M059J (cell line): ENCODE results near the gene CNOT4. TPM values are rescaled to one million over a fixed set of nuclear protein-coding genes. Genes with fewer than 3 reads are reported as not detected.
"Not testable (repeated sequence)": the region's sequence is repeated elsewhere in the genome, so short reads cannot be mapped to it uniquely, and the experiment has no call there.

Source experiments
- DNase-seq: peaks from one replicate; pipeline ENCODE4 v3.0.0-alpha.2; 2012; ENCODE audit warnings: low read depth
- total RNA-seq: library from RNA; depleted of rRNA; stranded (reverse); fragments of >200 nt; shearing (Covaris generic); gene quantifications from 2 replicates; pipeline ENCODE4 v1.2.3, GENCODE V29; 2014; rRNA removed

Gene CNOT4
- total RNA-seq, 1 experiment from 2014 or later = 15.0 TPM

DNA sequence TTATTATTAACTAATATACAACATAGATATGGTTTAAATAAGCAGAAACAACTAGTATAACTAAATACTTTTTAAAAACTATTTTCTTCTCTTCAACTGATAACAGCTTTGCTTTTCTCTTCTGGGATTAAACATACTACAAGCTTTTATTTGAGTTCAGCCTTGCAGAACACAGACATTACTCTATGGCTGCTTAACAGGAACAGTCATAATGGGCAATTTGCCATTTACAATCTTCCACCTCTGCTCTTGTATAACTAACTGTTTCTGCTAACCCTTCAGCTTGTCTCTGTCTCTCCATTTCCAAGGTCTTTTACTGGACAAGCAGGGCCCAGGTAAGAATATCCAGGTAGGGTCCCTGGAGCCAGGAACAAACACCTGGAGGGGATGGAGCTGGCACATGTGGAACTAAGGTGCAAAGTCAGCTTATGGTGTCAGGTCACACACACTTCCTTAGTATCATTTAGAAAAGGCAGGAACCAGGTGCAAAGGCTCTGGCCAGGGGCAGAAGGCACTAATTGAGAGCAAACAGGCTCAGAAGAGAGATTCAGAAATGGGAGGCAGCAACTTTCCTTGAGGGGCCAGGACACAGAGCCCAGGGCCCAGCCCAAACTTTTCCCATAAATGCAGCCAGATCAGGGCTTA, 183.1 kb downstream of the CNOT4 start:
- no peak for DNase-seq

DNA sequence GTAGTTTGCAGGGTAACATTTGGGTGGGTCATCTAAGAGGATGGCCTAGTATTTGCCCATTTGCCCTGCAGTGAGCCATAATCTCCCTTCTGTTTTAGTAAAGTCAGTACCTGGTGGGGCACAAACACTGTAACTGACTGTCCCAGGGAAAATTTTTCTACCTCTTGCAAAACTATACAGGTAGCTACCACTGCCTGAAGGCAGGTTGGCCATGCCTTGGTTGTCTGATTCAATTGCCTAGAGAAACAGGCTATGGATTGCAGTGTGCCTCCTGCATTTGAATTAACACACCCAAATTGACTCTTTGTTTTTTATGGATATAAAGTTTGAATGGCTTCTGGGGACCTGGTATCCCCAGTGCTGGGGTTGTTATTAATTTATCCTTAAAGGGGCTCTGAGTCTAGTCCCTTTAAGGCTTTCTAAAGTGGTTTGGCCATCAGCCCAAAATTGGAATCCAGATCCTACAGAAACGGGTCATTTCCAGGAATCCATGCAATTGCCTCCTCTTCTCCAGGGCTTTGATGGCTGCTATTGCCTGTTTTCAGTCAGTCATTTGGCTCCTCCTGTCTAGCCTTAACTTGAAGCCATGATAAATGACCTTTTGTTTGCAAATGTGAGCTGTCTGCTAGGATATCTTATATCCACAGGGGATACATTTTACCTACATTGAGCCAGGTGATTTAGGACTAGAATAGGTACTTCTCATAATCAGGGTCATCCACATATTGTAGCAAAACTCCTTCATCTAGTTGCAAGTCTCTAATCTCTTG, 187.1 kb downstream of the CNOT4 start:
- no peak for DNase-seq

DNA sequence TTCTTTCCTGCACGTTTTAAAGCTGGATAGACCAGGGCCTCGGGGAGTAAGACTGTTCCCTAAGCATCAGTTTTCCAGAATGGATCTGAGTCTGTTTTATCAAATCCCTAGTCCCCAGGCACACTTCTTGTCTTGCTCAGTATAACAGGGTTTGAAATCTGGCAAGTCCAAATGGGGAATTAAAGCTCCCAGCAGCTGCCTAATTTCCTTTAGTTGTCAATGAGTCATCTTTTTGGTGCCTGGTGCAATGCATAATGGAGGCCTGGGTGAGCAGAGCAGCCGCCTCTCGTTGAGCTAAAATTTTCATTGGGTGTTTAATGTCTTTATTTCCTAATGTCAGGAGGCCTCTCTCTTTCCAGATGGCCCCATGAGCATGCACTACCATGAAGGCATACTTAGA, 188.3 kb downstream of the CNOT4 start:
- DNase-seq = peak; percentile 48

DNA sequence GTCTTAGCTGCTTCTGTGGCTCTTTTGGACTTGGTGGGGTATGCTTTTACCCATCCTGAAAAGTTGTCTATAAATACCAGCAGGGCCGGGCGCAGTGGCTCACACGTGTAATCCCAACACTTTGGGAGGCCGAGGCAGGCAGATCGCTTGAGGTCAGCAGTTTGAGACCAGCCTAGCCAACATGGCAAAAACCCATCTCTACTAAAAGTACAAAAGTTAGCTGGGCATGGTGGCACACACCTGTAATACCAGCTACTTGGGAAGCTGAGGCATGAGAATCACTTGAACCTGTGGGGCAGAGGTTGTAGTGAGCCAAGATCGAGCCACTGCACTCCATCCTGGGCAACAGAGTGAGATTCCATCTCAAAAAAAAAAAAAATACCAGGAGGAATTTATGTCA, 188.9 kb downstream of the CNOT4 start:
- not testable (repeated sequence) for DNase-seq

DNA sequence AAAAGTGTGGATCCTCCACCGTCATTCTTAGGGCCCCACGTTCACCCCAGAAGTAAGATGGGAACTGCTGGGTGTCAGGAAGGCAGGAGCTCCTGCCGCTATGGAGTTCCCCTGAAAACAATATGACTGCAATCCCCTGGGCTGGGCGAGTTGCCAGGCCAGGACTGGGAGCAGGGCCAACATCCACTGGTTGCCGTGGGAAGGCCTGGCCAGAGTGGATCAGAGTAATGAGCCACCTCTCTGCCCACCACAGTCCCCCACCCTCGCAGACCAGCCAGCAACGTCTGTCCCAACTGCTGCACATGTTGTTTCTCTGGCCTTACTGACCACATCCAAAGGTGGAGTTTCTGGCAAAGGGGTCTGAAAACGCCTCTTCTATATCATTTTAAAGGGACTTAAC, 189.6 kb downstream of the CNOT4 start:
- DNase-seq = peak; percentile 89

DNA sequence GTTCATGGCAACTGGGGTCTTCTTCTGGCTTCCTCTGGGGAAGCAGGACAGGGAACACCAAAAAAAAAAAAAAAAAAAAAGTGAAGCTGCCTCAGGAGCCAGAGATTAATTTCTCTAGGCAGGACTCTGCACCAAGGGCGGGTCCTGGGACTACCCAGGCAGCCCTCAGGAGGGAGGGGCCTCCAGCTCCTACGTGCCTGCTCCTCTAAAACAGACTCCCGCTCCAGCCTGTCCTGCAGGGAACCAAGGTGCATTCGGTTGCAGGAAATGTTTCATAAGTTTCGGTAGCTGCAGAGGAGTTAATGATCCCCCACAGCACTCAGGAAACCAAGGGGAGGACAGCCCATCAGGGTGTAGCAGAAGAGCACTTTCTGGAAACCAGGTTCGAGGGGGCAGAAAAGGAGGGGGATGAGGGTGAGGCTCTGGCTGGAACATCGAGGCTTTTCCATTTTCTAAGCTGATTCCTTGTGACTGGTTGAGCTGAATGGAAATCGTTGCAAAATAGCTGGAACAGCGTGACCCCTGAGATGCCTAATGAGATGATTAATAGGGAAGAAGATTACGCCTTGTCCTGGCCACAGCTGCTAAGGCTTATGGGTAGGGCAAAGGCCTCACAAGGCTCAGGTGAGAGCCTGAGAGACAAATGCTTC, 192.1 kb downstream of the CNOT4 start:
- DNase-seq = no peak

DNA sequence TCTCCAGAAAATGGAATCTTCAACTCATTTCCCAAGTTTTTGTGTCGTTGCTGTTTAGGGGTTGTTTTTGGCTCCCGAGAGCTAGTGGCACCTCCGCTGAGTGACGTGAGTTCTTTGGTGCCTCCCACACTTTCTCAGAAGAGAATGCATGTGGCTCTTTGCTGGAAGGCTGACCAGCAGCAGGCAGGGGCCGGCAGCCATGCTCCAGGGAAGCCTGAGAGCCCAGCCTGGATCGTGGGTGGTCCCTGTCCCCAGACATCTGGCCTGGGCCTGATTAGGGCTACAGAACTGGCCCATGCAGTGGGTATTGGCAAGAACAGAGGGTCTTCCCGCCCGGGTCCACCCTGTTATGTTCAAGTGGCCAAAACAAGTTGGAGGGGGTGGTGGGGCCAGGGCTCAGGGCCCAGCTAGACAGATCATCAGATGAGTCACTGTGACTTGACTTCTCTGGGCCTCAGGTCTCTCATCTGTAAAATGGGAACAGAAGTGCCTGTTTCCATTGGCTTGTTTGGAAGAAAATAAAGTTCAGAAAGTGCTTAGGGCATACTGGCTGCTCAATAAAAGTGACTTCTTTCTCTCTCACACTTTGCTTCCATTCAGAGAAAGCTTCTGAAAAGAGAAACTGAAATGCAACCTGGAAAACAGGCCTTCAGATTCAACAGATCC, 193.1 kb downstream of the CNOT4 start:
- no peak for DNase-seq

DNA sequence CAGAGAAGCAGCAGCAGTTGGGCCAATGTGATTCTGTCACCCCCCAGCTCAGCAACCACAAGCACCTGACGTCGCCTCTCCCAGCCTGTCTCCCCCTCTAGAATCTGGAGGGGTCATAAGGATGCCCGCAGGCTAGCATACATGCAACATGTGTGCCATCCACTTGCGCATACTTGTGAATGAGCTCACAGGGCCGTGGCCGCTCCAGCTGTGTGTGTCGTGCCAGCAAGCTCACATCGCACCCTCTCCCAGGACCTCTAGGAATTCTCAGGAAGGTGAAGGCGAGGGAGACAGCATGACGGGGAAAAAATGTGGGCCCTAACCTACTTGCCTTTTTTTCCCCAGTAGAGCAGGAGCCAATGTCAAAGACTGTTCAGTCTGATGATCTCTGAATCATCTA, 195.9 kb downstream of the CNOT4 start:
- DNase-seq = no peak

Other genes starting within 250 kb of the CNOT4 start
- 82.5 and 109 TPM in 2 replicates for gene NUP205, start 47.8 kb upstream of the CNOT4 start, total RNA-seq
- gene STMP1, start 152.4 kb upstream of the CNOT4 start, total RNA-seq = 29.5 and 34.0 TPM in 2 replicates
- gene SLC13A4, start 218.1 kb upstream of the CNOT4 start, total RNA-seq = 0.52 TPM in 1 of 2 replicates, not detected in the other
- gene FAM180A, start 238.7 kb upstream of the CNOT4 start, total RNA-seq = 1.9 and 3.4 TPM in 2 replicates